Stimulated activated CD8-positive, alpha-beta memory T cell treated with anti-CD3 and anti-CD28 coated beads, Interleukin-7, amount 100 ng/mL, for 24 hours (primary cell): ENCODE data around the gene EFCAB8.
"Not testable (repeated sequence)": the region's sequence is repeated elsewhere in the genome, so short reads cannot be mapped to it uniquely, and the experiment has no call there.

Experiments
- DNase-seq: peaks from one replicate; pipeline ENCODE4 v3.0.0-alpha.2; 2020; ENCODE audit warnings: low read depth

EFCAB8 gene

DNA sequence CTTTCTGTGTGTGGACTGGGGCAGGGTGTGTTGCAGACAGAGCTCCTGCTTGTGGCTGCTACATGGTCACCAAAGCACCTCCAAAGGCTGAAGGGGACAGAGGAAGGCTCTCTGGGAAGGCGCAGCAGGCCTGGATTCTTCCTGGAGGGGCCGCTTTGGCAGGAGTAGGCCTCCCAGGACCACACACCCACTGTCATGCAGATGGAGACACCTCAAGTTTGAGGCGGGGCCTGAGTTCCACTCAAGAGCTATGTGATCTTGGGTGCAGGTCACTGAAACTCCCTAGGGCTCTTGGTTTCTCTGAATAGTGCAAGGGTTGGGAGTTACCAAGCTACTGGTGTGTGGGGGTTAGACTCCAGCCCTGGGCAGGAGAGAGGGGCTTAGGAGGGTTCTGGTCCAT is 27.9 kb downstream of the EFCAB8 start:
- DNase-seq: no peak

GRCh38 chr20:32887492-32887891 is 28.8 kb downstream of the EFCAB8 start:
- DNase-seq: no peak

- DNase-seq: no peak
Observed at GRCh38 chr20:32888636-32889035, 29.9 kb downstream of the EFCAB8 start.

DNA sequence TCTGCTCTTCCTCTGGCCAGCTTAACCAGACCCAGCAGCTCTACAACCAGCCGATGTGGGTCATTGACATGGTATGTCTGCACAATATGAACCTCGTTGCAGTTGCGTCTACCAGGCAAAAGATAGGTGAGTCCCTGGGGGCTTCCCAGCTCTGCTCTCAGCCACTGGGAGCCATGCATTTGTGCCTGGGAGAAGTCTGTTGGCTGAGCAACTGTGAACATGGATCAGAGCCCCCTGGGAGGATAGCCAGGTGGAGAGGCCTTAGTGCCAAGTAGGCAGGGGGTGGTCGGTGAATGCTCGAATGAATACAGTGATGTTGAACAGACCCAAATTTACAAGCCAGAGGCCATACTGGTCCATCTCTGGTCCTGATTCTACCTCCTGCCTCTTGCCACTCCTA is 30.6 kb downstream of the EFCAB8 start:
- no peak for DNase-seq

- no peak for DNase-seq
Observed at GRCh38 chr20:32891491-32891890, 32.8 kb downstream of the EFCAB8 start.

GRCh38 chr20:32891926-32892660 is 33.4 kb downstream of the EFCAB8 start:
- no peak for DNase-seq

- no peak for DNase-seq
Observed at GRCh38 chr20:32893263-32894025, 34.7 kb downstream of the EFCAB8 start.

GRCh38 chr20:32894026-32894483 is 35.3 kb downstream of the EFCAB8 start:
- no peak for DNase-seq

DNA sequence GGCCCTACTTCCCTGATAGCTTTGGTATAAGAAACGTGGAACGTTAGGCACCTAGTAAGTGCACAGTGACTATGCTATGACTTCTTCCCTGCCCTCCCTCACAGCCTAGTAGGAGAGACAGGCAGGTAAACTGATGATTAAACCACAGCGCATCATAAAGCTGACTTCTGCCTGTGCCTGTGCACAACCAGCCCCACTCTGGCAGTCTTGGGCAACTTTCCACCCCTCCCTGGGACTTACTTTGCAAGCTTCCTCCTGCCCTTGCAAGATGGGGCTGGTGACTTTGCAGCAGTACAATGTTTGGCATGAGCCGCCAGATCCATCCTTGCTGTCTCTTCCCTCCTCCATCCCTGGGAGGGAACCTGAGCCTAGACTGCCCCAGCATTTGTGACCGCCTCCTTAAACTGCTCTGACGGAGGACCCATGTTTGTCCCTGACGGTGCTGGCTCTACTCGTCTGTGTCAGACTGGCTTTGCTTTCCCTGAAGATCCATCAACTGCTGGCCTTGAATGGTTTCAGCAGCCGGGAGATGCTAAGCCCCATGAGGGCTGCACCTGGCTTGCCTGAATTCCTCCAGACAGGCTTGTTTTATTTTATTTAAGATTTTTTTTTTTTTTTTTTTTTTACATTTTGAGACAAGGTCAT is 36.1 kb downstream of the EFCAB8 start:
- DNase-seq: no peak

- no peak for DNase-seq
Observed at GRCh38 chr20:32896521-32897280, 38.0 kb downstream of the EFCAB8 start.

DNA sequence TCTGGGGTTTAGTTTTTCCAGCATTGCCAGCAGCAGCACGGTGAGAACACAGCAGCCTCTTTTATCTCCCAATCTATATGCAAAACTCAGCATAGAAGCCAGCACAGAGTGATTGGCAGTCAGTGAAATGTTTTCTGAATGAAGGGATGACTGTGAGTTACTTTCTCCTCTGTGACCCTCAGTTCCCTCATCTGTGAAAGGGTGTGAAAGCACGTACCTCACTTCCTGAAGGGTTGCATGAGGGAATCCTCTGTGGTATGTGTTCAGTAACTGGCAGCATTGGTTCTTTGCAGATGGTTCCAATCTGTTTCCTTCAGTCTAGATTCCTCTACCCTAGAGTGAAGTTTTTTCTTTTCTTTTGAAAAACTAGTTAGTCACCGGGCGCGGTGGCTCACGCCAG is 40.0 kb downstream of the EFCAB8 start:
- DNase-seq: no peak

DNA sequence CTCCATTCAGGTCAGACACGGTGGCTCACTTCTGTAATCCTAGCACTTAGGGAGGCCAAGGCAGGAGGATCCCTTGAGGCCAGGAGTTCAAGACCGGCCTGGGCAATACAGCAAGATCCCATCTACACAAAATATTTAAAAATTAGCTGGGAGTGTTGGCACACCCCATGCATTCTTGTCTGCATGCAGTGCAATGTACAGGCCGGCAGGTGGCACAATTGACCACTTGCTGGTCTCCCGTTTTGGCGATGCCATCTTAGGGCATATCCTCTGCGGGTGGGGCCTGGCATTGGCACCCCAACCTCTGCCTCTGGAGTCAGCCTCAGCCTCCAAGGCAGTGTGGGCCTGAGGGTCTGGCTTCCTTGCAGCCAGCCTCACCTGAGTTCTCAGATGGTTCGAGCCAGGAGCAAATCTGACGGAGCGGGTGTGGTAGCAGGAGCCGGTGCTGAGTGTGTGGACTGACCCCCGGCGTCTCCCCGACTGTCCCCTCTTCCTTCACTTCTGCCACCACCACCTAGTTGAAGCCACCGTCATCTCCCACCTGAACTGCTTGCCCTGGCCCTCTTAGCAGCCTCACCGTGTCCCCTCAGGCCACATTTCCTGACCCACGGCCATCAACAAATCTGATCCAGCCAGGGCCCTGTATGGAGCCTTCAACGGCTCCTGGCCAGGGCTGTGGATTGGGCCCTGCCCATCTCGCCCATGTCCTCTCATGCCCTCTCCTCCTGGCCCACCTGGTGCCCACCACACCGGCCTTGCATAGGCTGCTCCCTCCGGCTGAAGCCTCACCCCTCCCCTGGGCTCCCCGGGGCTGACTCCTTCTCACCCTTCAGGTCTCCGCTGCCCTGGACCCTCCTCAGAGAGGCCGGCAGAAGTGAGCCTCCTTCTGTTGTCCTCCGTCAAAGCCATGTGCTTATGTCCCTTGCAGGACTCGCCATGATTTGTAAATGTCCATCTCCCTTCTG is 44.0 kb downstream of the EFCAB8 start:
- DNase-seq: peak; percentile 30

DNA sequence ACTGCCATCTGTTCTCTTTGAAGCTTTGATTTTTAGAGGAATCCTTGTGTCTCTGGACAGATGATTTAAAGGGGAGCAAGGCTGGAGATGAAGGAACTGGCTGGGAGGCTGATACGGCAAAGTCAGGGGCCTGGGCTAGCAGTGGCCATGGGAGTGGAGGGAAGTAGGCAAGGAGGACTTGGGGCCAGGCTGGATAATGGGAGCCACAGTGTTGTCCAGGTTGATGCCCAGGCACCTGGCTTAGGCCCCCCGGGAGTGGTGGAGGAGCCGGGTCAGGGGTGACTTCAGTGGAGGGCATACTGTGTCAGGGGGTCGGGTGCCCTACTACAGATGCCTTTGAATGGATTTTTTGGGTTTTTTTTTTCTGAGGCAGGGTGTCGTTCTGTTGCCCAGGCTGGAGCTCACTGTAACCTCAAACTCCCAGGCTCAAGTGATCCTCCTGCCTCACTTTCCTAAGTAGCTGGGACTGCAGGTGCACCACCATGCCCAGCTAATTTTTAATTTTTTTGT is 45.0 kb downstream of the EFCAB8 start:
- no peak for DNase-seq

DNA sequence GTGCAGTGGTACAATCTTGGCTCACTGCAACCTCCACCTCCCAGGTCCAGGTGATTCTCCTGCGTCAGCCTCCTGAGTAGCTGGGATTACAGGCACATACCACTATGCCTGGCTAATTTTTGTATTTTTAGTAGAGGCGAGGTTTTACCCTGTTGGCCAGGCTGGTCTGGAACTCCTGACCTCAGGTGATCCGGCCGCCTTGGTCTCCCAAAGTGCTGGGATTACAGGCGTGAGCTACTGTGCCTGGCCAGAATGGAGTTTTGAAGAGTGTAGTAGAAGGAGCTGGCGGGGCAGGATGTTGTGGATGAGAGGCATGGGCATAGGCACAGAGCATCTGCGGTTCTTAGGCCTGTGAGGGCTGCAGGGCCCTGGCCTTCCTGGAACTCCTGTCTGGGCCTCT is 46.0 kb downstream of the EFCAB8 start:
- DNase-seq: not testable (repeated sequence)

DNA sequence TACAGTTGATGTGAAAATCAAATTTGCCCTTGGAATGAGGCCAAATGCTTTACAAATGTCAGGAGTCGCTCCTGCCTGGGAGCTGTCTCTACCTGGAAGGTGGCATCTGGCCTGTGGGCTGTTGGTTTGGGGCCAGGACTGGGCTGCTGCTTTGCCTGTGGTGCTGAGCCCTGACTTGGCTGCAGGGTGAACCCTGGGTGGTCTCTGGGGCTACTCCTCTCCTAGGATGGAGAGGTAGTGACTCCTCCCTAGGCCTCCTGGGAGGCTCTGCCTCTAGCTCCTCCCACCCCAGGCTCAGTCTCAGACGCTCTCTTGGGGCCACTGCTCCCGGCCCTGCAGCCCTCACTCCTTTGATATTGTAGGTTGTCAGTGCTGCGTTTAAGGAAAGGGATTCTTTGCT is 47.5 kb downstream of the EFCAB8 start:
- DNase-seq: no peak

DNA sequence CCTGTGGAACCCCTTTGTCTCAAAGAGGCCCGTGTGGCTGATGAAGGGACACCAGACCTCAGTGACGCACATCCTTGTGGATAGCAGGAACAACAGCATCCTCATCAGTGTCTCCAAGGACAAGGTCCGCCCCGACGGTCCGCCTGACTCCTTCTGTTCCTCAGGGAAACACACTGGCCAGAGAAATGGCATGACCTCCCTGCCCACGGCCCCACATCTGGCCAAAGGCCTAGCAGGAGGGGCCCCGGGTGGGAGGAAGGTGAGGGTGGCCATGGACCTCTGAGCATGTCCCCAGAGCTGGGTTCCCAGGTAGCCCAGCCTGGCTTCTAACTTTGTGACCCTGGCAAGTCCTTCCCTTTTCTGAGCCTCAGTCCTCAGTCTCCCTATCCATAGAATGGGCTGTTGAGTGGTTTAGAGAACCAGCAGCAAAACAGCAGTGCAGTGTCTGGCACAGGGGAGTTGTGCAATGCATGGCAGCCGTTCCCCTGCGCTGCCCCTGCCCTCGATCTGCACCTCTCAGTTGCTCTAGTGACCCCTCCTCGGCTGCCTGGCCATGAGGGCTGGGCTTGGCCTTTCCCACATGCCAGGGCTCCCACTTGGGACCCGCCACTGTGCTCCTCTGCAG is 48.3 kb downstream of the EFCAB8 start:
- no peak for DNase-seq

DNA sequence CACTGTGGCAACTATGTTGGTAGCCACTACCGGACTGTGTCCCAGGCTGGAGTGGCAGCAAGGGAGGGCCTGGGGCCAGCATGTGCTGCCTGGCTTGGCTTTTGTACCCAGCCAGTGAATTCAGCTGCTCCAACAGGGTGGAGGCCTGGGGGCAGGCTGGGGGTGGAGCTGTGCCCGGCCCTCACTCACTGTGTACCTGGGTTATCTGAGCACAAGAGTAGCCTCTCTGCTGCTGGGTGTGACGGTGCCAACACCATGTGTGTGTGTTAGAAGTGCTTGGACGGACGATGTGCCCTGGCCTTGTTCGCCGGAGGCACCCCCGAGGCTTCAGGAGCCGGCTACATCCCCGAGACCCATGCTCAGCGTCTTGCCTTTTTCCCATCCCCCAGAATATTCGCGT is 49.2 kb downstream of the EFCAB8 start:
- DNase-seq: no peak

DNA sequence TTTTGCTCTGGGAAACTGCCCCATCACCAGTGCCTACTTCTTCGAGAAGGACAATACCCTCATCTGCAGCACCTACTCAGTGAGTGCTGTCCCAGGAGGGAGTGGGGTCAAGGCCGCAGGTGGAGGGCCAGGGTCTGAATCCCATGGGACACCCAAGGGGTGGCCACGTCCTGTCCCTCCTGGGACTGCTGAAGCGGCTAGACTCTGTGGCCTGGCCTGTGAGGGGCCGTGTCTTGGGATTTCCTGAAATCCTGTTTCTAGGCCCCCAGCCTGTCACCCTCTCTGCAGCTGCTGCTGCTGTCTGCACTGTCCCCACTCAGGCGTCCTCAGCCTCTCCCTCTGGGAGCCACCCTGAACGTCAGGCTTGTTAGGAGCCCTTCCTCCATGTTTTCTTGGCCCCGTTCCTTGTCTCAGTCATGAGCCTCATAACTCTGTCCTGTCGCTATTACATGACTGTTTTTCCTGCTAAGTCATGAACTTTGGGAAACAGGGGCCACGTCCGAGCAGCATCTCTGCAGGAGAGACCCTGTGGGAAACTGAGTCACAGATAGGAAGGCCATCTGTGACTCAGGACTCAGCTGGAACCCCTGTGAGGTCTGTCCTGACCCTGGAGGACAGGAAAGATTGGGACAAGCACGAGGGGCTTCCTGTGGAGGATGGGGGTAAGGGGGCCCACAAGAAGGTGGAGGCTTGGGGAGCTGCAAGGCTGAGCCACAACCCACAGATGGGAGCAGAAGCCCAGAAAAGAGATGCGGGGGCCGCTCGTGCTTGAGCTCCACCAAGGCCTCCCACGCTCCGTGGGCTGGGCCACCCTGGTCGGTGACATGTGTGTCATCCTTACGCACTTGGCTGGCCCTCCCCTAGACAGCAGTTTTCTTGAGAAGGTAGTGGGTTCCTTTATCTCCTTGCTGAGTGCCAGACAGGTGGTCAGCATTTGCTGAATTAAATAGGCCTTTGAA is 49.9 kb downstream of the EFCAB8 start:
- DNase-seq: no peak

DNA sequence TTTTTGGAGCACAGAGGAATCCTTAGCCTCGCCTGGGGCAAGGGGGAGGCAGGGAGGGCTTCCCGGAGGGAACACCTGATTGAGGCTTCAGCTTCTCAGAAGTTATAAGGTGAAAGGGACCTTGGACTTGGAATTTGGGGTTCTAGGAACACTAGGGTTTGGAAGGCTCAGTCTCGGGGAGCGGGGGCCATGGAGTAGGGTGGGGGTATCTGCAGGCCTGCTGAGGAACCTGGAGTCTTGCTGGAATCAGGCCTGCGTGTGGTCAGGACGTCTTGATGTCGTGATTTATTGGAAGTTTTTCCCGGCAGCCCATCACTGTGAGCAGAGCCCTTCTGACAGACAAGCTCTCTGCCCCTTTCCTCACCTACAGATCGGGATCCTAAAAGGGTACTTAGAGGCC is 50.7 kb downstream of the EFCAB8 start:
- no peak for DNase-seq
